HEK293 (cell line): Measurements from ENCODE around the gene TMEM187.

ENCODE experiments used
- PRDM6 ChIP-seq: fragments of 450-650 bp; formaldehyde crosslinking; IDR thresholded peaks from 2 replicates; pipeline ENCODE4 v1.5.1; 2017; ENCODE audit warnings: missing biosample characterization, missing genetic modification characterization
- ZBTB1 ChIP-seq: fragments of 450-650 bp; formaldehyde crosslinking; IDR thresholded peaks from 2 replicates; pipeline ENCODE4 v1.5.1; 2016; ENCODE audit warnings: missing biosample characterization, missing genetic modification characterization
- ZNF174 ChIP-seq: fragments of 450-650 bp; formaldehyde crosslinking; IDR thresholded peaks from 2 replicates; pipeline ENCODE4 v1.5.0; 2017; ENCODE audit warnings: missing biosample characterization, mild to moderate bottlenecking, missing genetic modification characterization
- ZNF302 ChIP-seq: fragments of 450-650 bp; formaldehyde crosslinking; IDR thresholded peaks from 2 replicates; pipeline ENCODE4 v1.5.1; 2016; ENCODE audit warnings: missing biosample characterization, missing genetic modification characterization, low read depth
- TF ChIP-seq, protein P1 (sequence below): fragments of 450-650 bp; formaldehyde crosslinking; IDR thresholded peaks from 2 replicates; pipeline ENCODE4 v1.5.1; 2016; ENCODE audit warnings: missing biosample characterization, missing genetic modification characterization
- TF ChIP-seq, protein P2 (sequence below): fragments of 450-650 bp; IDR thresholded peaks from 2 replicates; pipeline ENCODE4 v1.5.1; 2018; ENCODE audit warnings: missing biosample characterization, missing genetic modification characterization

DNA sequence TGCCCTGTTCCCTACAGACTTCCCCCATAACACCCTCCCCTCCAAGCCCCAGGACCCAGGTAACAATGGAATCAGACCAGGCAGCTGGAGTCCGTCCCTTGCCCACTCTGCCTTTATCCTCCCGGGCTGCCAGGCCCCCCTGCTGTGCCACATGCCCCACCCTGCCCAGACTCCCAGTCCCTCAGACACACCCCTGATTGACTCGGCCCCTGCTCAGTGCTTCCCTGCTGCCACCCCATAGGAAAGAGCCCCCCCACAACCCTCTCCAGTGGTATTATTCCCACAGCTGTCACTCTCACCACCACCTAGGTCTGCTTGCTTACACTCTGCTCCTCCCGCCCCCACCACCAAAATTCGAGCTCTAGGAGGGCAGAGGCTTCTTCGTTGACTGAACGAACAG is 33.0 kb upstream of the TMEM187 start:
- TF ChIP-seq PRDM6 = no peak
- TF ChIP-seq ZNF302 (tag by site-specific recombination) = no peak
- TF ChIP-seq, protein P1, sequence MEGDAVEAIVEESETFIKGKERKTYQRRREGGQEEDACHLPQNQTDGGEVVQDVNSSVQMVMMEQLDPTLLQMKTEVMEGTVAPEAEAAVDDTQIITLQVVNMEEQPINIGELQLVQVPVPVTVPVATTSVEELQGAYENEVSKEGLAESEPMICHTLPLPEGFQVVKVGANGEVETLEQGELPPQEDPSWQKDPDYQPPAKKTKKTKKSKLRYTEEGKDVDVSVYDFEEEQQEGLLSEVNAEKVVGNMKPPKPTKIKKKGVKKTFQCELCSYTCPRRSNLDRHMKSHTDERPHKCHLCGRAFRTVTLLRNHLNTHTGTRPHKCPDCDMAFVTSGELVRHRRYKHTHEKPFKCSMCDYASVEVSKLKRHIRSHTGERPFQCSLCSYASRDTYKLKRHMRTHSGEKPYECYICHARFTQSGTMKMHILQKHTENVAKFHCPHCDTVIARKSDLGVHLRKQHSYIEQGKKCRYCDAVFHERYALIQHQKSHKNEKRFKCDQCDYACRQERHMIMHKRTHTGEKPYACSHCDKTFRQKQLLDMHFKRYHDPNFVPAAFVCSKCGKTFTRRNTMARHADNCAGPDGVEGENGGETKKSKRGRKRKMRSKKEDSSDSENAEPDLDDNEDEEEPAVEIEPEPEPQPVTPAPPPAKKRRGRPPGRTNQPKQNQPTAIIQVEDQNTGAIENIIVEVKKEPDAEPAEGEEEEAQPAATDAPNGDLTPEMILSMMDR (tag by site-specific recombination) = no peak
- TF ChIP-seq, protein P2, sequence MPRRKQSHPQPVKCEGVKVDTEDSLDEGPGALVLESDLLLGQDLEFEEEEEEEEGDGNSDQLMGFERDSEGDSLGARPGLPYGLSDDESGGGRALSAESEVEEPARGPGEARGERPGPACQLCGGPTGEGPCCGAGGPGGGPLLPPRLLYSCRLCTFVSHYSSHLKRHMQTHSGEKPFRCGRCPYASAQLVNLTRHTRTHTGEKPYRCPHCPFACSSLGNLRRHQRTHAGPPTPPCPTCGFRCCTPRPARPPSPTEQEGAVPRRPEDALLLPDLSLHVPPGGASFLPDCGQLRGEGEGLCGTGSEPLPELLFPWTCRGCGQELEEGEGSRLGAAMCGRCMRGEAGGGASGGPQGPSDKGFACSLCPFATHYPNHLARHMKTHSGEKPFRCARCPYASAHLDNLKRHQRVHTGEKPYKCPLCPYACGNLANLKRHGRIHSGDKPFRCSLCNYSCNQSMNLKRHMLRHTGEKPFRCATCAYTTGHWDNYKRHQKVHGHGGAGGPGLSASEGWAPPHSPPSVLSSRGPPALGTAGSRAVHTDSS (tag by site-specific recombination) = no peak
- TF ChIP-seq ZBTB1 (tag by site-specific recombination) = no peak
- TF ChIP-seq ZNF174 (tag by site-specific recombination) = no peak
